Measurements from ENCODE around the gene SLK.

SLK gene

GRCh38 chr10:104077247-104077646, 110.3 kb downstream of the SLK start:
- H3K4me1 Mint-ChIP-seq (ENCODE audit: low read depth) = no peaks in the 10 kb centered on the region
- no peak overlapping the region for H3K4me3 Mint-ChIP-seq
- no peak overlapping the region for H3K27ac Mint-ChIP-seq
- no peaks in the 10 kb centered on the region for H3K36me3 Mint-ChIP-seq (ENCODE audit: low read depth)
- intact Hi-C loops (cut with micrococcal nuclease) = no loop called here
- no peaks in the 10 kb centered on the region for H3K27me3 Mint-ChIP-seq
- H3K9me3 Mint-ChIP-seq = no peaks in the 10 kb centered on the region

- intact Hi-C loops (cut with micrococcal nuclease) = no loop called here
- Mint-ChIP-seq H3K27me3 (no peaks in the 10 kb centered on the region), H3K9me3 (no peaks in the 10 kb centered on the region), H3K4me3 (no peak overlapping the region), H3K27ac (no peak overlapping the region), H3K36me3 (ENCODE audit: low read depth) (no peaks in the 10 kb centered on the region), H3K4me1 (ENCODE audit: low read depth) (no peaks in the 10 kb centered on the region)
These were observed 110.8 kb downstream of the SLK start for GRCh38 chr10:104077663-104078151.
